GM21717 (cell line): ENCODE results near the gene NHLRC2.

Experiments used
- ATAC-seq: cut with Tn5 transposase; IDR thresholded peaks from one replicate; pipeline ENCODE4 v1.9.1; 2021; ENCODE audit warnings: mild to moderate bottlenecking, moderate library complexity; ENCODE audit not compliant: unreplicated experiment

NHLRC2 gene

GRCh38 chr10:113858541-113858940 is 4.1 kb downstream of the NHLRC2 start:
- no peak for ATAC-seq

- ATAC-seq = no peak
These were observed 4.8 kb downstream of the NHLRC2 start for GRCh38 chr10:113859261-113859660.

DNA sequence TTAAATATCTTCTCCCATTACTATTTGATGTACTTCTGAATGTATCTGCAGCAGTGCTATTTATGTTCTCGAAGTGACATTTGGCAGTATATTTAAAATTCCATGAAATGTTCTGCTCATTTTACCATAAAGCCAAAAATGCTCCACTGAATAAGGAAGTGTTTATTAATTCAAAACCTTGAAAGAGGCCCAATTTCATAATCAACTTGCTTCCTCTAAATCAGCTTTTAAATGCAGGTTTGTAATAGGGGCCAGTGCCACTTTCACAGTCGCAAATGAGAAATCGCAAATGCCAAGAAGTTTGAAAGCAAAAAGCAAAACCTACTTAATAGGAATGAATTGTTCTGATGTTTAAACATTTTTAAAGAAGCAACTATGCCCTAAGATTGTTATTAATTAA is 11.4 kb downstream of the NHLRC2 start:
- no peak for ATAC-seq

- ATAC-seq = no peak
These were observed 12.3 kb downstream of the NHLRC2 start for GRCh38 chr10:113866551-113867394.

- ATAC-seq = no peak
These were observed 13.4 kb downstream of the NHLRC2 start for GRCh38 chr10:113867904-113868303.

- no peak for ATAC-seq
These were observed 15.3 kb downstream of the NHLRC2 start for GRCh38 chr10:113869789-113870188.

DNA sequence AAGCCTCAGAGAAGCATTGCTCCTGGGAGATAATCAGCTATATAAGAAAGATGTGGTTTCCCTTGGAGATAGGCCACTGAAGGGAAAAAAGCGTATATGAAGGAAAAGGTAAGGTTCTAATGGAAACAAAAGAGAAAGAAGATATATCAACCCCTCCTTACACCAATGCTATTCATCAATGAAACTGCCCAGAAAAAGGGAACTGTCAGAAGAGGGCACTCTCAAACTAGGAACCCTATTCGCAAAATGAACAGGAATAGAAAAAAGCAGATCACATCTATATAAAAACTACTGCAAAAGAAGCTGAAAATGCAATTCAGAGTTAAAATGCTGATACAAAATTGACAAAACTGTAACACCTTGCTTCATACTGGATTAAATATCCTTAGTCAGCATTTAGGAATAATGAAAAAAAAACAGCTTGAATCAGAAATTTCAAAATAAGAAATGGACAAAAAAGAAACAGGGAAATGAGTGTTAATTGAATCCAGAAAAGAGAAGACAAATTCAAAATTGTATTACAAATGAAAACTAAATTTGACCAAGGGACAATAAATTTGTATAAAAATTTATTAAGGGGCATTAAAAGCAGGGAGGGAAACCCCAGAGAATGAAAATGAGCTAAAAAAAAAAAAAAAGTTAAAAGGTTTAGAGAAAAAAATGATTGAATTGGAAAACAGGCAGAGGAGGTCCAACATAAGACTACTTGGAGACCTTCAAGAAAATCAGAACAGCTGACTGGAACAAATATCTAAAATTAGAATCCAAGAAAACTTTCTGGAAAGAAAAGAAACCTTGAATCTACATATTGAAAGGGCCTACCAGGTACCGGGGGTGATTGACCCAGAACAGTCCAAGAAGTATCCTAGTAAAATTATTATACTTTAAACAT is 17.9 kb downstream of the NHLRC2 start:
- no peak for ATAC-seq

GRCh38 chr10:113875212-113875611 is 20.8 kb downstream of the NHLRC2 start:
- no peak for ATAC-seq

- no peak for ATAC-seq
These were observed 22.0 kb downstream of the NHLRC2 start for GRCh38 chr10:113876461-113876860.

- ATAC-seq = peak; percentile 81
These were observed 25.2 kb downstream of the NHLRC2 start for GRCh38 chr10:113879691-113880090.

- ATAC-seq = no peak
These were observed 25.8 kb downstream of the NHLRC2 start for GRCh38 chr10:113880236-113880635.

DNA sequence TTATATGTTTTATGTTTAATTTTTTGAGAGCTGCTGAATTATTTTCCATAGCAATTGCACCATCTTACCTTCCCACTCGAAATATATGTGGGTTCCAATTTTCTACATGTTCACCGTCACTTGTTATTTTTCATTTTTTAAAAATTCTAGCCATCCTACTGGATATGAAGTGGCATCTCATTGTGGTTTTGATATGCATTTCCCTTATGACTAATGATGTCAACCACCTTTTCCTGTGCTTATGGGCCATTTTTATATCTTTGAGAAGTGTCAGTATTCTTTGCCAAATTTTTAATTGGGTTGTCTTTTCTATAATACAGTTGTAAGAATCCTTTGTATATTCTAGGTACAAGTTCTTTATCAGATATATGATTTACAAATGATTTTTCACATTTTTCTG is 27.8 kb downstream of the NHLRC2 start:
- no peak for ATAC-seq

GRCh38 chr10:113889911-113890310 is 35.5 kb downstream of the NHLRC2 start:
- no peak for ATAC-seq

DNA sequence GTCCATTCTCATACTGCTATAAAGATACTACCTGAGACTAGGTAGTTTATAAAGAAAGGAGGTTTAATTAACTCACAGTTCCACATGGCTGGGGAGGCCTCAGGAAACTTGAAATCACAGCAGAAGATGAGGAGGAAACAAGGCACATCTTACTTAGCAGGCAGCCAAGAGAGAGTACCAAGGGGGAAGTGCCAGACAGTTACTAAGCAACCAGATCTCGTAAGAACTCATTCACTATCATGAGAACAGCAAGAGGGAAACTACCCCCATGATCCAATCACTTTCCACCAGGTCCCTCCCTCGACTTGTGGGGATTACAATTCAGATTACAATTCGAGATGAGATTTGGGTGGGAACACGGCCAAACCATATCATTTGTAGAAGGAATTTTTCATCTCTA is 36.3 kb downstream of the NHLRC2 start:
- ATAC-seq = no peak

- ATAC-seq = no peak
These were observed 37.0 kb downstream of the NHLRC2 start for GRCh38 chr10:113891476-113891875.

DNA sequence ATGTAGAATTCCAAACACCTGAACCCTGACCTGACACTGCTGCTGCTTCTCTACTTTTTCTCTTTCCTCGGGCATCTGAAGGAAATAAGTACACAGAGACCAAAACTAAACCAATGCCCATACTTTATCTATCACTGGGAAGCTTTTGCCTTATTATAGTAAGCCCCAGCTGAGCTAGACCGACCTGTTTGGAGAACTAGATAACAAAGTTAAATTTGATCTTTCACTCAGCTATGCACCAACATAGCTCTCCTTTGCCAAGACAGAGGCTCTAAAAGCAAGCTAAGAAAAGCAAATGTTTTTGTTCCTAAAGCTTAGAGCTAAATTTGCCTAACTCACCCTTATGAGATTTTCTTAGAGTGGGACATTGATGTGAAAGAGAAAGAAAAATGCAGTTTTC is 39.1 kb downstream of the NHLRC2 start:
- no peak for ATAC-seq

DNA sequence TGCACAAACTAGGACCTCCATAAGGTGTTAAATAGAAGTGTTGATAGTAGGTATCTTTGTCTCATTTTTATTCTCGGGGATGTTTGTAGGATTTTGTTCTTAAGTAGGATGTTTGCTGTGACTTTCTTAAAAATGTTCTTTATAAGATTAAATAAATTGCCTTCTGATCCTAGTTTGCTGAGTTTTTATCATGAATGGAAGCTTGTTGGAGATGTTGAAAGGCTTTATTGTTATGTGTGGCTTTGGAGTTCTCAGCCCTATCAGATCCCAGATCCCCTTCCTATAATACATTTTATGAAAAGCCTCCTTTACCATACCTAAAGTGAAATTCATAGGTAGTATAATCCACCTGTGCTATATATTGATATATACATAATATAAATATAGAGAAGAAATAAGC is 40.1 kb downstream of the NHLRC2 start:
- ATAC-seq = no peak

DNA sequence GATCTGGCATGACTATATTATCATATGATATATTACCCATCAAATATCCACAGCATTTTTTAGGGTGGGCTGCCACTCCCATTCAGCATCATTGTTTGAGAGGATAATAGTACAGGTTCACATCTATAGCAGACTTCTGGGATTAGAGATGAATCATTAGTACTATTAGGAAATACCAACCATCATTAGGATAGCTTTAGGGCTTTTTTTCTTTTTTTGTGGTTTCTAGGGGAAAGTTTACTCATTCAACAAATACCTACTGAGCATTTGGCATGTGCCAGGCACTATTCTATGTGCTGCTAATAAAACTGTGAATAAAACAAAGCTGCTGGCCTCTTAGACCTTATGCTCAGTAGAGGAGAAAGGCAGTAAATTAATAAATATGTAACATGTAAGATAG is 40.6 kb downstream of the NHLRC2 start:
- ATAC-seq = no peak

GRCh38 chr10:113897693-113898618 is 43.5 kb downstream of the NHLRC2 start:
- no peak for ATAC-seq

- ATAC-seq = no peak
These were observed 45.6 kb downstream of the NHLRC2 start for GRCh38 chr10:113899952-113900598.
